ENCODE data around the gene ANKRD50.

ANKRD50 gene

DNA sequence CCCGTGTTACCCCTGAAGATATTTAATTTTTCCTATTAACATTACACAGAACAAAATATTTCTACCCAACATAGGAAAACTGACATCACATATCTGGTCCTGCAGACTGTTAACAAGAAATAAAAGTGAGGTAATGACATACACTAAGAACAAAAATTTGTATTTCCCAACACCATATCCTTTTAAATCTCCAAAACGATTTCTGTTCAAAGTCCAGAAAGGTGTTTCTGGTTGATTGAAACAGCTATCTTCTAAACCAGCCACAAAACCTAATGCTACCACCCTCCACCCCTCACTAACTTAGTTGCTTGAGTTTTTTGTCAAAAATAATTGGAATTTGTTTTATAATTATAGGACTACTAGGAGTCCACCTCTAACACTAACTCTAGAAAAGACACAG is 7.1 kb downstream of the ANKRD50 start:
- DNase-seq (ENCODE audit: extremely low read depth, insufficient read length): no peak
- H3K36me3 ChIP-seq (ENCODE audit: control insufficient read depth, insufficient read depth, low read length): no peaks in the 10 kb centered on the region
- TF ChIP-seq, protein P1, sequence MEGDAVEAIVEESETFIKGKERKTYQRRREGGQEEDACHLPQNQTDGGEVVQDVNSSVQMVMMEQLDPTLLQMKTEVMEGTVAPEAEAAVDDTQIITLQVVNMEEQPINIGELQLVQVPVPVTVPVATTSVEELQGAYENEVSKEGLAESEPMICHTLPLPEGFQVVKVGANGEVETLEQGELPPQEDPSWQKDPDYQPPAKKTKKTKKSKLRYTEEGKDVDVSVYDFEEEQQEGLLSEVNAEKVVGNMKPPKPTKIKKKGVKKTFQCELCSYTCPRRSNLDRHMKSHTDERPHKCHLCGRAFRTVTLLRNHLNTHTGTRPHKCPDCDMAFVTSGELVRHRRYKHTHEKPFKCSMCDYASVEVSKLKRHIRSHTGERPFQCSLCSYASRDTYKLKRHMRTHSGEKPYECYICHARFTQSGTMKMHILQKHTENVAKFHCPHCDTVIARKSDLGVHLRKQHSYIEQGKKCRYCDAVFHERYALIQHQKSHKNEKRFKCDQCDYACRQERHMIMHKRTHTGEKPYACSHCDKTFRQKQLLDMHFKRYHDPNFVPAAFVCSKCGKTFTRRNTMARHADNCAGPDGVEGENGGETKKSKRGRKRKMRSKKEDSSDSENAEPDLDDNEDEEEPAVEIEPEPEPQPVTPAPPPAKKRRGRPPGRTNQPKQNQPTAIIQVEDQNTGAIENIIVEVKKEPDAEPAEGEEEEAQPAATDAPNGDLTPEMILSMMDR (IDR thresholded peaks at IDR 0.05; ENCODE audit: insufficient read depth, low read length, poor library complexity, severe bottlenecking): no peak
- no peak overlapping the region for H3K4me3 ChIP-seq (replicated peaks; ENCODE audit: low read depth, low read length)
- no peaks in the 10 kb centered on the region for H3K27me3 ChIP-seq (replicated peaks; ENCODE audit: control insufficient read depth, insufficient read depth, low read length)

GRCh38 chr4:124703154-124703553 is 9.4 kb downstream of the ANKRD50 start:
- no peaks in the 10 kb centered on the region for H3K36me3 ChIP-seq (ENCODE audit: control insufficient read depth, insufficient read depth, low read length)
- DNase-seq (ENCODE audit: extremely low read depth, insufficient read length): no peak
- H3K27me3 ChIP-seq (replicated peaks; ENCODE audit: control insufficient read depth, insufficient read depth, low read length): no peaks in the 10 kb centered on the region
- TF ChIP-seq, protein P1 (IDR thresholded peaks at IDR 0.05; ENCODE audit: insufficient read depth, low read length, poor library complexity, severe bottlenecking): no peak
- no peak overlapping the region for H3K4me3 ChIP-seq (replicated peaks; ENCODE audit: low read depth, low read length)

DNA sequence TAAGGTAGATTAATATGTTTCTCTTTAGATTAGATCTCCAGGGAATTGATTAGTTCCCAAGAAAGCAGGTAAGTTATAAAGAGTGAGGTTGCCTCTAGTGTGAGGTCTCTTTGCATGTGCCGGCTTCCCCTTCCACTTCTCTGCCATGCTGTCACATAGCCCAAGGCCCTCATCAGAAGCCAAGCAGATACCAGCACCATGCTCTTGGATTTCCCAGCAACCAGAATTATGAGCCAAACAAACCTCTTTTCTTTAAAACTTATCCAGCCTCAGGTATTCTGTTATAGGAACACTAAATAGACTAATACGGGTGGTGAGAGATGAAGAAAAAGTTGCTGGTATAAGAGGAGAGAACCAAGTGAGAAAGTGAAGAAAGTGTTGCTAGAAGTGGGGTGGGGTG is 15.1 kb downstream of the ANKRD50 start:
- TF ChIP-seq, protein P1 (IDR thresholded peaks at IDR 0.05; ENCODE audit: insufficient read depth, low read length, poor library complexity, severe bottlenecking): no peak
- no peak for DNase-seq (ENCODE audit: extremely low read depth, insufficient read length)
- no peaks in the 10 kb centered on the region for H3K36me3 ChIP-seq (ENCODE audit: control insufficient read depth, insufficient read depth, low read length)
- no peaks in the 10 kb centered on the region for H3K27me3 ChIP-seq (replicated peaks; ENCODE audit: control insufficient read depth, insufficient read depth, low read length)
- H3K4me3 ChIP-seq (replicated peaks; ENCODE audit: low read depth, low read length): no peak overlapping the region

GRCh38 chr4:124696182-124696581 is 16.4 kb downstream of the ANKRD50 start:
- H3K27me3 ChIP-seq (replicated peaks; ENCODE audit: control insufficient read depth, insufficient read depth, low read length): no peaks in the 10 kb centered on the region
- no peaks in the 10 kb centered on the region for H3K36me3 ChIP-seq (ENCODE audit: control insufficient read depth, insufficient read depth, low read length)
- TF ChIP-seq, protein P1 (IDR thresholded peaks at IDR 0.05; ENCODE audit: insufficient read depth, low read length, poor library complexity, severe bottlenecking): no peak
- no peak overlapping the region for H3K4me3 ChIP-seq (replicated peaks; ENCODE audit: low read depth, low read length)
- DNase-seq (ENCODE audit: extremely low read depth, insufficient read length): no peak

GRCh38 chr4:124694946-124695598 is 17.5 kb downstream of the ANKRD50 start:
- no peak overlapping the region for H3K4me3 ChIP-seq (replicated peaks; ENCODE audit: low read depth, low read length)
- no peak for DNase-seq (ENCODE audit: extremely low read depth, insufficient read length)
- H3K27me3 ChIP-seq (replicated peaks; ENCODE audit: control insufficient read depth, insufficient read depth, low read length): no peaks in the 10 kb centered on the region
- no peaks in the 10 kb centered on the region for H3K36me3 ChIP-seq (ENCODE audit: control insufficient read depth, insufficient read depth, low read length)
- TF ChIP-seq, protein P1 (IDR thresholded peaks at IDR 0.05; ENCODE audit: insufficient read depth, low read length, poor library complexity, severe bottlenecking): no peak

- Histone ChIP-seq H3K36me3 (ENCODE audit: control insufficient read depth, insufficient read depth, low read length) (no peaks in the 10 kb centered on the region), H3K27me3 (replicated peaks; ENCODE audit: control insufficient read depth, insufficient read depth, low read length) (no peaks in the 10 kb centered on the region), H3K4me3 (replicated peaks; ENCODE audit: low read depth, low read length) (no peak overlapping the region)
- TF ChIP-seq, protein P1 (IDR thresholded peaks at IDR 0.05; ENCODE audit: insufficient read depth, low read length, poor library complexity, severe bottlenecking): no peak
- DNase-seq (ENCODE audit: extremely low read depth, insufficient read length): no peak
These were observed 18.2 kb downstream of the ANKRD50 start for GRCh38 chr4:124694306-124694705.

Data from GM06990 (cell line).